RWPE2 (cell line): ENCODE measurements around the gene PLEKHJ1.

Experiments
- ATAC-seq: fragments of 200-7000 bp; cut with Tn5 transposase; 3 replicates; pipeline ENCODE4 v1.9.1; 2021; ENCODE audit warnings: low read depth
- DNase-seq: peaks from one replicate; pipeline ENCODE4 v3.0.0-alpha.2; 2020; ENCODE audit warnings: low spot score
- H3K27ac ChIP-seq: fragments of 450-650 bp; 2 replicates; pipeline ENCODE4 v1.5.1; 2017; ENCODE audit warnings: mild to moderate bottlenecking; ENCODE audit not compliant: poor library complexity, severe bottlenecking
- H3K27me3 ChIP-seq: fragments of 250-450 bp; sonication (Bioruptor Pico); 2 replicates; pipeline ENCODE4 v1.5.1; 2021; ENCODE audit warnings: mild to moderate bottlenecking, moderate library complexity; ENCODE audit not compliant: insufficient read depth, poor library complexity, severe bottlenecking
- H3K36me3 ChIP-seq: fragments of 250-450 bp; sonication (Bioruptor Pico); 2 replicates; pipeline ENCODE4 v1.5.1; 2020; ENCODE audit warnings: low read depth, mild to moderate bottlenecking, moderate library complexity
- H3K4me1 ChIP-seq: fragments of 250-450 bp; sonication (Bioruptor Pico); 2 replicates; pipeline ENCODE4 v1.5.1; 2021; ENCODE audit warnings: mild to moderate bottlenecking, moderate library complexity; ENCODE audit not compliant: insufficient read depth, poor library complexity, severe bottlenecking
- H3K4me3 ChIP-seq: fragments of 250-450 bp; sonication (Bioruptor Pico); 2 replicates; pipeline ENCODE4 v1.5.1; 2021; ENCODE audit warnings: mild to moderate bottlenecking, moderate library complexity; ENCODE audit not compliant: severe bottlenecking
- H3K9me3 ChIP-seq: fragments of 250-450 bp; sonication (Bioruptor Pico); 2 replicates; pipeline ENCODE4 v1.5.1; 2021; ENCODE audit warnings: mild to moderate bottlenecking, moderate library complexity; ENCODE audit not compliant: severe bottlenecking
- TF ChIP-seq, protein P1 (sequence below): fragments of 450-650 bp; IDR thresholded peaks from one replicate; pipeline ENCODE4 v1.5.1; 2017; ENCODE audit warnings: mild to moderate bottlenecking, moderate library complexity; ENCODE audit not compliant: poor library complexity, severe bottlenecking

PLEKHJ1 gene

DNA sequence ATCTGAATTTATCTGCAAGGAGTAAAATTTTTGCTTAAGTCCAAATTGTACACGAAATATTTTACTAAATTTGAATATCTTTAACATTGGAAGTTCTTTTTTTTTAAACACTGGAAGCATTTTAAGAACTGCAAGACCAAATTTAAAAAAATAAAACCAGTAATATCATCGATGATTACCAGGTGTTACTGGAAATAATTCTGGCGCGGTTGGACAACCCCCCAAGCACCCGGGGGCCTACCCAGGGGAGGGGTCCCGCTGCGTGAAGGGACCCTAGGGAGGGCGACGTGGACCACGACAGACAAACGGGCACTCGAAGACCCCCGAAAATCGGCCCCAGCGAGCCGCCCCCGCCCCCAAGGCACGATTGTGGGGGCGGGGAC is 32.7 kb upstream of the PLEKHJ1 start:
- H3K27me3 ChIP-seq: no peaks in the 10 kb centered on the region
- H3K27ac ChIP-seq: peak overlapping the region; percentile 87

DNA sequence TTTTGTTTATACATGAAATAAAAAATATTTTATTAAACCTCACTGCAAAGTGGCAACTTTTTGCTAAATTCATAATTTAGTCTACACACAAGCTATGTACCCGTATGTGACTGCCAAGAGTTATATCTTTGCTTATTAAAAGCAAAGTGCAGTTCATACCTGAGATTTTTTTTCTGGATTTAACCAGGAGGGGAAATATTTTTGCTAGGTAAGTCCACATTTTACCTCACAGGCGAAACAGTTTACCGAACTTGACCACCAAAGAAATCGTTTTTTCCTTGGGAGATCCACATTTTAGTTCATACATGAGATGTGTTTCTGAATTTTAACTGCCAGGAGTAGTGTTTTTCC is 32.3 kb upstream of the PLEKHJ1 start:
- DNase-seq: no peak
- peak overlapping the region; percentile 95 for H3K4me3 ChIP-seq
- H3K9me3 ChIP-seq: no peaks in the 10 kb centered on the region
- H3K4me1 ChIP-seq: peaks cover 8% of the 10 kb centered on the region
- no peak for ATAC-seq
- H3K36me3 ChIP-seq: peaks cover 32% of the 10 kb centered on the region
- TF ChIP-seq, protein P1, sequence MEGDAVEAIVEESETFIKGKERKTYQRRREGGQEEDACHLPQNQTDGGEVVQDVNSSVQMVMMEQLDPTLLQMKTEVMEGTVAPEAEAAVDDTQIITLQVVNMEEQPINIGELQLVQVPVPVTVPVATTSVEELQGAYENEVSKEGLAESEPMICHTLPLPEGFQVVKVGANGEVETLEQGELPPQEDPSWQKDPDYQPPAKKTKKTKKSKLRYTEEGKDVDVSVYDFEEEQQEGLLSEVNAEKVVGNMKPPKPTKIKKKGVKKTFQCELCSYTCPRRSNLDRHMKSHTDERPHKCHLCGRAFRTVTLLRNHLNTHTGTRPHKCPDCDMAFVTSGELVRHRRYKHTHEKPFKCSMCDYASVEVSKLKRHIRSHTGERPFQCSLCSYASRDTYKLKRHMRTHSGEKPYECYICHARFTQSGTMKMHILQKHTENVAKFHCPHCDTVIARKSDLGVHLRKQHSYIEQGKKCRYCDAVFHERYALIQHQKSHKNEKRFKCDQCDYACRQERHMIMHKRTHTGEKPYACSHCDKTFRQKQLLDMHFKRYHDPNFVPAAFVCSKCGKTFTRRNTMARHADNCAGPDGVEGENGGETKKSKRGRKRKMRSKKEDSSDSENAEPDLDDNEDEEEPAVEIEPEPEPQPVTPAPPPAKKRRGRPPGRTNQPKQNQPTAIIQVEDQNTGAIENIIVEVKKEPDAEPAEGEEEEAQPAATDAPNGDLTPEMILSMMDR: no peak
- peak overlapping the region; percentile 87 for H3K27ac ChIP-seq
- no peaks in the 10 kb centered on the region for H3K27me3 ChIP-seq

More for the DNA sequence above, 32.7 kb upstream of the PLEKHJ1 start:
- no peak for ATAC-seq
- Histone ChIP-seq H3K4me1 (peaks cover 8% of the 10 kb centered on the region), H3K36me3 (peaks cover 32% of the 10 kb centered on the region), H3K4me3 (peak overlapping the region; percentile 95), H3K9me3 (no peaks in the 10 kb centered on the region)
- DNase-seq: no peak
- TF ChIP-seq, protein P1: no peak

DNA sequence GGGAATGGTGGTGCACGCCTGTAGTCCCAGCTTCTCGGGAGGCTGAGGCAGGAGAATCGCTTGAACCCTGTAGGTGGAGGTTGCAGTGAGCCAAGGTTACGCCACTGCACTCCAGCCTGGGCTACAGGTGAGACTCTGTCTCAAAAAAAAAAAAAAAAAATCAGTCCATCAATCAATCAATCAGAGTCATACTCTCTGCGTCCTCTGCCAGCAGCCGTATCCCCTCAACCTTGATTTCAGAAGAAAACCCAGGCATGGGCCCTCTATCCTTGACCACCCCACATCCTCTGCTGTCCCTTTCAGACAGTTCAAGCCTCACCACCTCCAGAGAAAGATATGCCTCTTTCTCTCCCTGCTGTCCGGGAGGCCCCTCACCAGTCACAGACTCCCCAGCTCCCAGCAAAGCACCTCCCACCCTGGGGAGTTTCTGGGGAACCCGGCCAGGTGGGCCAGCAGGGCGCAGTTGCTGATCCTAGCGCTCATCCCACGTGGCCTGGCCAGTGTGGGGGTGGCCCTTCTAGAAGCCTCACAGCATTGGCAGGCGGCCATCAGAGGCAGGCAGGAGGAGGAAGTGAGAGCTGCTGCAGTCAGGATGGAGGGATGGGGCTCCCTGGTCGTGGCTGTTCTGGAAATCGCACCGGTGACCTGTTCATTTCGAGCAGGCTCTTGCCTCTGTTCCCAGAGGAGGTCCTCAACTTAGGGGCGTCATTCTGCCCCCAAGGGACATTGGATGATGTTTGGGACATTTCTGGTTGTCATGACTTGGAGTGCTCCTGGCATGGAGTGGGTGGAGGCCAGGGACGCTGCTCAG is 30.3 kb upstream of the PLEKHJ1 start:
- H3K4me1 ChIP-seq: peaks cover 4% of the 10 kb centered on the region
- DNase-seq (peak; percentile 61), ATAC-seq (no peak)
- H3K27me3 ChIP-seq: no peaks in the 10 kb centered on the region
- H3K36me3 ChIP-seq: peaks cover 11% of the 10 kb centered on the region
- no peak overlapping the region for H3K4me3 ChIP-seq
- no peaks in the 10 kb centered on the region for H3K9me3 ChIP-seq
- H3K27ac ChIP-seq: no peak overlapping the region
- TF ChIP-seq, protein P1: no peak

DNA sequence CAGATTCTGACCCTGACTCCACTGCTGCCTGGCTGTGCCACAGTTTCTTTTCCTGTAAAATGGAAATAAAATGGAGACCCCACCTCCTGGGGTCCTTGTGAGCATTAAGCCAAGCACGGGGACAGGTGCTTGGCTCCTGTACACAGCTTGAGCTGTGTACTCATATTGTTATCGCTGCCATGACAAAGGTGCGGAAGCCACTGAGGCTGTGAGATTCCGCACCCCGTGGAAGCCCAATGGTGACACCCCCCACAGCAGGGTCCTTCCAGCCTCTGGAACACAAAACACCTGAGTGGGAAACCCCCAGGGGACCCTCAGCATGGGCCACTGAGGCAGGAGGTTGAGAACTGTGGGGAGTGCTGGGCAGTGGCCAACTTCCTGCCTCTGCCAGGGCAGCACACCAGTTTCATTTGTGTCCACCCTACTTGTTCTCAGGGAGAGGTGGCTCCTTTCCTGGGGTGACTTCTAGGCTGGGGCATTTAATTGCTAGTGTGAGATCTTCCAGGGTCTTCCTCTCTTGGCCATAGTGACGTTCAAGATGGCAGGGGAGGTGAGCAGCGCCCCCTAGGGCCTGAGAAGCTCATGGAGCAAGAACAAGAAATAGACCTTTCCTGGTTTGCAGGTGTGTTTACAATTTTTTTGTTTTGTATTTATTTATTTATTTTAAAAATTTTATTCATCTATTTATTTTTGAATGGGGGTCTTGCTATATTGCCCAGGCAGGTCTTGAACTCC is 25.5 kb upstream of the PLEKHJ1 start:
- no peaks in the 10 kb centered on the region for H3K36me3 ChIP-seq
- H3K4me1 ChIP-seq: no peaks in the 10 kb centered on the region
- no peak overlapping the region for H3K27ac ChIP-seq
- no peaks in the 10 kb centered on the region for H3K27me3 ChIP-seq
- ATAC-seq: no peak
- no peak overlapping the region for H3K4me3 ChIP-seq
- TF ChIP-seq, protein P1: peak; percentile 34
- H3K9me3 ChIP-seq: no peaks in the 10 kb centered on the region
- no peak for DNase-seq
